WTC11 (cell line): ENCODE data around the gene BCAS3.

Experiments used
- ZNF671 ChIP-seq: fragments of 250-450 bp; sonication (Bioruptor Pico); IDR thresholded peaks from 2 replicates; pipeline ENCODE4 v1.8.0; 2021; ENCODE audit warnings: mild to moderate bottlenecking
- TF ChIP-seq, protein P1 (sequence below): fragments of 200-600 bp; IDR thresholded peaks from 2 replicates; pipeline ENCODE4 v1.8.0; 2022; ENCODE audit warnings: antibody characterized with exemption
- TF ChIP-seq, protein P2 (sequence below): sonication (generic); formaldehyde crosslinking; IDR thresholded peaks from 2 replicates; pipeline ENCODE4 v1.8.0; 2022; ENCODE audit warnings: missing genetic modification reagents

DNA sequence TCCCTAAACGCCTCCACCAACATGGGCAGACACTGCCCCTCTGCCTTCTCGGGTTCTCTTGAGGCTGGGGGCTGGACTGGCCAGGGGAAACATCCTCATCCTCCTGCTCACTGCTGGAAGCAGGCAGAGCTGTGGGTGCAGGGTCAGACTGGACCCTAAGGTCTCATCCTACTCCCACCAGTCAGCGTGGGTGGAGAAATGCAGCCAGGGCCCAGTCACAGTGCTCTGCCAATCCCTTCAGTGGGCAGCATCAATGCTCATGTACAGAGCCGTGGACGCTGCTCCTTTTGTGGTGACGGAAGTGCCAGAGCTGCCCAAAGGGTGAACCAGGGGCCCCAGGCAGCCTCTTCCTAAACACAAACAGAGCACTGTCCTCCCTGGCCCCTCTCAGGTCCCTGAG is 708.6 kb downstream of the BCAS3 start:
- TF ChIP-seq, protein P1, sequence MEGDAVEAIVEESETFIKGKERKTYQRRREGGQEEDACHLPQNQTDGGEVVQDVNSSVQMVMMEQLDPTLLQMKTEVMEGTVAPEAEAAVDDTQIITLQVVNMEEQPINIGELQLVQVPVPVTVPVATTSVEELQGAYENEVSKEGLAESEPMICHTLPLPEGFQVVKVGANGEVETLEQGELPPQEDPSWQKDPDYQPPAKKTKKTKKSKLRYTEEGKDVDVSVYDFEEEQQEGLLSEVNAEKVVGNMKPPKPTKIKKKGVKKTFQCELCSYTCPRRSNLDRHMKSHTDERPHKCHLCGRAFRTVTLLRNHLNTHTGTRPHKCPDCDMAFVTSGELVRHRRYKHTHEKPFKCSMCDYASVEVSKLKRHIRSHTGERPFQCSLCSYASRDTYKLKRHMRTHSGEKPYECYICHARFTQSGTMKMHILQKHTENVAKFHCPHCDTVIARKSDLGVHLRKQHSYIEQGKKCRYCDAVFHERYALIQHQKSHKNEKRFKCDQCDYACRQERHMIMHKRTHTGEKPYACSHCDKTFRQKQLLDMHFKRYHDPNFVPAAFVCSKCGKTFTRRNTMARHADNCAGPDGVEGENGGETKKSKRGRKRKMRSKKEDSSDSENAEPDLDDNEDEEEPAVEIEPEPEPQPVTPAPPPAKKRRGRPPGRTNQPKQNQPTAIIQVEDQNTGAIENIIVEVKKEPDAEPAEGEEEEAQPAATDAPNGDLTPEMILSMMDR = no peak
- TF ChIP-seq, protein P2, sequence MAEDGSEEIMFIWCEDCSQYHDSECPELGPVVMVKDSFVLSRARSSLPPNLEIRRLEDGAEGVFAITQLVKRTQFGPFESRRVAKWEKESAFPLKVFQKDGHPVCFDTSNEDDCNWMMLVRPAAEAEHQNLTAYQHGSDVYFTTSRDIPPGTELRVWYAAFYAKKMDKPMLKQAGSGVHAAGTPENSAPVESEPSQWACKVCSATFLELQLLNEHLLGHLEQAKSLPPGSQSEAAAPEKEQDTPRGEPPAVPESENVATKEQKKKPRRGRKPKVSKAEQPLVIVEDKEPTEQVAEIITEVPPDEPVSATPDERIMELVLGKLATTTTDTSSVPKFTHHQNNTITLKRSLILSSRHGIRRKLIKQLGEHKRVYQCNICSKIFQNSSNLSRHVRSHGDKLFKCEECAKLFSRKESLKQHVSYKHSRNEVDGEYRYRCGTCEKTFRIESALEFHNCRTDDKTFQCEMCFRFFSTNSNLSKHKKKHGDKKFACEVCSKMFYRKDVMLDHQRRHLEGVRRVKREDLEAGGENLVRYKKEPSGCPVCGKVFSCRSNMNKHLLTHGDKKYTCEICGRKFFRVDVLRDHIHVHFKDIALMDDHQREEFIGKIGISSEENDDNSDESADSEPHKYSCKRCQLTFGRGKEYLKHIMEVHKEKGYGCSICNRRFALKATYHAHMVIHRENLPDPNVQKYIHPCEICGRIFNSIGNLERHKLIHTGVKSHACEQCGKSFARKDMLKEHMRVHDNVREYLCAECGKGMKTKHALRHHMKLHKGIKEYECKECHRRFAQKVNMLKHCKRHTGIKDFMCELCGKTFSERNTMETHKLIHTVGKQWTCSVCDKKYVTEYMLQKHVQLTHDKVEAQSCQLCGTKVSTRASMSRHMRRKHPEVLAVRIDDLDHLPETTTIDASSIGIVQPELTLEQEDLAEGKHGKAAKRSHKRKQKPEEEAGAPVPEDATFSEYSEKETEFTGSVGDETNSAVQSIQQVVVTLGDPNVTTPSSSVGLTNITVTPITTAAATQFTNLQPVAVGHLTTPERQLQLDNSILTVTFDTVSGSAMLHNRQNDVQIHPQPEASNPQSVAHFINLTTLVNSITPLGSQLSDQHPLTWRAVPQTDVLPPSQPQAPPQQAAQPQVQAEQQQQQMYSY (CRISPR knock-in tag) = no peak
- no peak for TF ChIP-seq ZNF671 (CRISPR knock-in tag)
